Amygdala (tissue), 56 donors: ENCODE data around the gene LITAFD.

Source experiments
- DNase-seq, 56 donors: peaks; one replicate each; lab custom pipeline; 2025; lab: John Stamatoyannopoulos, UW

Gene LITAFD

DNA sequence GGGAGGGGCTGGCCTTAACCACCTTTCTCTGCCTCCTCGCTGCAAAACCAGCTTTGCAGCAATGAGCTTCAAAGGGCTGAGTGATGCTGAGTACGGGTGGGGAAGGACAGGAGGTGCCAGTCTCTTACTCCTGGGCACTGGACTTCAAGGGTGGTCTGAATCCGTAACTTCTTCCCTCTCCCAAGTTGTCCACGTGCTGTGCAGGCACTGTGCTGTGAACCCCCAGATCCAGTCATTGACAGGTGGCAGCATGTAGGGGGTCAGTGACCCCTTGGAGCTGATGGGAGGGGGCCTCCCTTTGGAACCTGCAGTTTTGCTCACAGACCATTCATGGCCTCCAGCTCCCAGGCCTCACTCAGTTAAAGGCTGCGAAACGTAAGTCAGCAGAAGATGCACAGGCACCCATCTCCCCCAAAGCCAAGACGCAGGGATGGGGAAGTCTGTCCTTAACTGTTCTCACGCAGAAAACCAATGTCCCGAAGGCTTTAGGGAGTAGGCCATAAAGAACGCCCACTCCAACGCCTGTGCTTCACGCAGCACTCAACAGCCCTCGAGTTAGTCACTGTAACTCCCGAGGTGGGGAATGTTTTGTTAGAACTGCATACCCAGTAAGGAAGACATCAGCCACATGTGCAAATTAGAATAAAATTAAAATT, 7.9 kb downstream of the LITAFD start:
- peak in 3 of 56 donors; percentile 9 to 32 (median 9) for DNase-seq

DNA sequence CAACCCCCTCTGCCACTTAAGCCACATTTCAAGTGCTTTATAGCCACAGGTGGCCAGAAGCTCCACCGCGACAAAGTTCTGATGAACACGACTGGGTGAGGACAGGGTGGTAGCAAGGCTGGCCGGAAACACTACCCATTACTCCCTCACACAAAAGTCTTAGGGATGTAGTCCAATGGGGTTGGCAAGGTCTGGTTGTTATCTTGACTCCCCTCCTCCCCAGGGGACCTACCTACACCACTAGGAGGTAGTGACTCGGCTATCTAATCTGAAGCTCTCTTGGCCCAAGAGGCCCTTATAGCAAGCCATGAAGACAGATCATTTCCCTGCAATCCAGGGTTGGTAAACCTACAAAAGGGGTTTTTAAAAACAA, 8.4 kb downstream of the LITAFD start:
- DNase-seq = no peak

DNA sequence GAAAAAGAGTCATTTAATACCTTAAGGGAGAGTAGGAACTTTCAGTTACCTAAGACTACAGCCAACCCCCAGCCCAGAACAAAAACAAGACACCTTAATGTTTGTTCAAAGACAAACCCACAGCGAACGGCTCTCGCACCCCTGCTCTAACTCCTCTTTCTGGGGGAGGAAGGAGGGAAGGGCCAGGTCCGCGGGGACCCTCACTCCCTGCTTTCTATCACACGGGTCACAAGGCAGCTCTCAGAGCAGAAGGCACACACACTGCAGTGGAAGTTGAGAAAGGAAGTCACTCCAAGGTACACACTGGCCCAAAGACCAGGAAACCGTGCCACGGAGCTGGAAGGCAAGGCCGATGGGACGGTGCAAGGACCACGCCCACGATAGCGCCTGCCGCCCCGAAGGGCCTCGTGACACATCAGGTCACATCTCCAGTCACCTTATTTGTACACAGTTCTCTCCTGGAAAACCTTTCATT, 10.0 kb downstream of the LITAFD start:
- DNase-seq = no peak

DNA sequence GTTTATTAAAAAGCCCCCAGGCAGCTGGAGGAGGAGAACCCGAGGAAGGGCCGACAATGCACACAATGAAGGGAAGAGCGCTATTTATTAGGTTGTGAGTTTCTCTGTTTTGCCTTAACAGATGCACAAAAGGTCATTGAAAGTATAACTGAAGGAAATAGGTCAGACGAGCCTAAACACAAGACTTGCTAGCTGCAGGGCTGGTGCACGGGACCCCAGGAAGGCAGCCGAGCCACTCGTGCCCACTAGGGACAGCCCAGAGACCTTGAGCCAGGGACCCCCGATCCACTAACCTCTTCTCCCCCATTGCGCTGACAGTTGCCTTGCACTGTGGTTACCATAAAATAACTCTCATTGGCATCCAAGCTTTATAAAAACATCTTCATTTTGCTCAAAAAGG, 11.3 kb downstream of the LITAFD start:
- DNase-seq = no peak

DNA sequence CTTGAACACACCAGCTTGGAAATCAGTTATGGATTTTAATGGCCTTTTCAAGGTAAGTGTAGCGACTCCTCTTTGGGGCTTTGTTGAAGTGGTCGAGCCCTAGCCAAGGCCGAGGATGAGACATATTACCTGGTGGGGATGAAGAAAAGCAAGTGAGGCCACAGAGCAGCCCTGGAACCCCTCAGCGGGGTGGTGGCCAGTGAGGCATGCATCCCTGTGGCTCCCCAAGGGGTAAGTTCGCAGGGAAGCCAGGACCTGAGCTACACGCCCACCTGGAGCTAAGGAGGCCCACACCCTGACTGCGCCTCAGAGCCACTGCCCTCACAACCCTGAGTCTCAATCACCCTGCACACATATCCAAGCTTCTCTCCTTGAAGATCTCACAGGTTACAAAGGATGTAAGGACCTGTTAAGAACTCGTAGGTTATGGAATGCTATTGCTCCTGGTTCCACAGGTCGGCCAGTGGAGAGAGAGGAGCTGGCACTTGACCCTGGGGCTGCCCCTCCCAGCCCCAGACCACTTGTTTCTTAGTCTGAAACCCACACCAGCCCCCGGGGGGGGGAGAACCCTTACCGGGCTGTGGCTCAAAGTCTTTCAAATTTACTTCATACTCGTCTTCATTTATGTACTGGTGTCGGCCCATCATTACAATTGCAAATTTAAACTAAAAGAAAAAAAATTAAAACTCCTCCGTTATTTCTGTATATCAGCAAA, 12.0 kb downstream of the LITAFD start:
- no peak for DNase-seq

DNA sequence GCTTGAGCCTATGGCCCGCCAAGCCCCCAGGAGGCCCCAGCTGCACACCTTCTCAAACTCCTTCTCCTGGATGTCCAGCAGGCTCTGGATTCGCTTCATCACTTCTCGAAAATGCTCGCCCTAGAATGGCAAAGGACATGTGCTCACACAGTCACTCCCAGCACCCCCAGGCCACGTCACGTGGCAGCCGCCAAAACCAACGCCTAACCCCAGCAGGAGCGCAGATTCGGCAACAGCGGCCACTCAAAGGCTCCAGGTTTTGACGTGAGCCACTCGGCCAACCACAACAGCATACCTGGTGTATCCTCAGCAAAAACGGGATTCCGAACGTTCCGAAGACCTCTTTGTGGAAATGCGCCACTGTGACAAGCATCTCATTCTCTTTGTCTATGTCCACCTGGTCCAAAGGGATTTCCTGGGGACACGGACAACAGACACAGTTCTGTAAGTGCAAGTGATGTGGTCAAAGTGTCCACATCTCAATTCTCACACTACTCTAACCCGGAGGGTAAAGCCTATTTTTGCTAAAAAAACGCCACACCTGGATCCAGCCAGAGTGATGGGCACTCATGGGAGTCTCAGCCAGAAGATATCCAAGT, 12.7 kb downstream of the LITAFD start:
- DNase-seq = no peak

DNA sequence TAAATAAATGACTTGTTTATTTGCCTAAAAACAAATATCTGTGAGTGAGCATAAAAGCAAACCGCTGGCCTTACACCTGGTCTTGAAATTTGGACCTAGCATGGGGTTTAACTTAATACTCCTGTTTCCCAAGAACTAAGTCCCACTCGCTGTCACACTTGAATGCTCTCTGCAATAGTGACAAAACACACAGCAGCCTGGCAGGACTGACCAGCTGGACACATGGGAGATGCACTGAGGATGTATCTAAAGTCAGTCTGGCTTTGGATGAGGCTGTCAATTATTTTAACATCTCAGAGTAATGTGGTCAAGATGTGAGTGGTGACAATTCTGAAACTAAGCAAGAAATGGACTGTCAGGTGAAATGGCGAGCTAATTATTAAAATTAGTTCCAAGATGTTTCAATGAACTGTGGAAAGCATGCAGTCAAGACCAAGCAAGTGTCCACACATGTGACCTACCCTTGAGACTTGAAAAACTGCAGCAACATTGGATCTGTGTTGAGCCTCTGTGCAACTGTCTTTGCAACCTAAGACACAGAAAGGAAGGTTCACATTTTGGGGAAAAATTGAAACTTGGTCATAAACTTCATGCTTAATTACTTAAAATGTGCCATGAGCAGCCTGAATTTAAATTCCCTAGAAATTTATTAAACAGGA, 16.6 kb downstream of the LITAFD start:
- no peak for DNase-seq

DNA sequence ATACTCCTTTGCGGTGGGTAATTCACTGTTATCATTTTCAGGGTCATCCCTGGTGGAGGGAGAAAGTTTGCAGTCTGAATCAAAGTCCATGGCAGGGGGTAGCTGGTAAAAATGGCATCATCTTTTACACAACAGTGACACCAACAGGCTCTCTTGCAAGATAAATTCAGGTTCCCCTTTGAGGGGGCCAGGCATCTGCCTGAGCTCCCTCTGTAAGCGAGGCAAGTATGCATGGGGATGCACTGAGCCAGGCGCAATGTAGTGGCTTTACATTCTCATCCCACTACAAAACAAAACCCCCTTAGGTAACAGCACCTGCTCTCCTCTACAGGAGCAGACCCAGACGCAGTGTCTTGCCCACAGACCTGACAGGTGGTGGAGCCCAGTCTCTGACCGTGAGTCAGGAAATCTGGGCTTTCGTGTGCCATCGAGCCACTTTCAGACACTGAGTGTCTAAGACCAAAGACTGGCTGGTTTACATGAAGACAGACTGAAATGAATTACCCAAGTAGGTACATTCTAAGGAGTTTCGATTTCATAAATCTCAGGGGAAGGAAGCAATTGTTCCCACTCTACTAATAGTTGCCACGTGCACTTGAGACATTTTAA, 17.7 kb downstream of the LITAFD start:
- no peak for DNase-seq

DNA sequence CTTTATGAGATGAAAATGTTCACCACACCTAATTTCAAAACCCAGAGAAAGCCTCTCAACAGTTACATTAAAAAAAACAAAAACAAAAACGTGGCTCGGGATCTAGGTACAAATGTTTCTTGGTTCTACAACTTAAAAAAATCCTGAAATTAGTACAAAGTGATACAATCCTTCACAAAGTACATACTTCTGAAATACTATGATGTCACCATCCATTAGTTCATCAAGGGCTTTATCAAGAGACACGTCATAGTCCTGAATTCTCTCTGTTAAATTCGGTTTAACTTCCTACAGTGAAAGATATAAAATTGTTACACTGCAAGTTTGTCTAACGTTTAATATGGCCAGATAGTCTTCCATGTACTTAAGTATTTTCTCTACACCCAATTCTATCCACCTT, 18.2 kb downstream of the LITAFD start:
- DNase-seq = no peak

DNA sequence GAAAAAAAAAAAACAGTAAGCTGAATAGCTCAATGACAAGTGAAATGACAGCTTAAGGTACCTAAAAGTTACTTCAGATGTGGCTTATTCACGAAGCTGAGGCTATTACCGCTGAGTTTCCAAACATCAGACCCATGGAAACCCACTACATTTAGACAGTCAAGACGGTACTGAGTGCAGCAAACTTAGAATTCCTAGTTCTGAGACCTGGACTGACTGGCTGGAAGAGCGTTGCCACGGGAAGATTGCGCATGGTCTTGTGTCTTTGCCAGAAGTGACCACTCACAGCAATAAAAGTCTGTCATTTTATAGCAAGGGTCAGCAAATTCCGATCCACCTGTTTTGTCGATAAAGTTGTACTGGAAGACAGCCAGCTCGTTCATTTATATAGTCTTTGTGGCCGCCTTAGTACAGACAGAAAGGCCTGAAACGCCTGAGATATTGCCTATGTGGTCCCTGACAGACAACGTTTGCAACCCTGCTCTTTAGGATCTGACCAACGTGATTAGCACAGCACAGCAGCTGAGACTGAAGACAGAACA, 19.2 kb downstream of the LITAFD start:
- no peak for DNase-seq

DNA sequence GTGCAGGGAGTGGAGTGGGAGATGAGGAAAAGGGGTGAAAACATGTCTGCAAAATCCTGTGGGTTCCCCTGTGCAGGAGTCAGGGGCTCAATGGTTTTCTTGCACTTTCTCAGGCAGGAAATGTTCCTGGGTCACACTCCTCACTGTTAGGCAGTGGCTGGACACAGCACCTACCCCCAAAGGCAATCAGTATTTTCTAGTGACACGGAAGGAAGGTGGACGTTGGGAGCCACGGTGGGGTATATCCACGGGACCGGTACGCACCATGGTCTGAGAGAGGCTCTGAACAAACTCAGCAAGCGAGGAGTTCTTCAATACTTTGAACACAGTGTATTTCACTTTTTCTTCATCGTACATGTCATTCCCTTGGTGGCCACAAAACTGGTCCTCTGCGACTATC, 20.9 kb downstream of the LITAFD start:
- DNase-seq = no peak

DNA sequence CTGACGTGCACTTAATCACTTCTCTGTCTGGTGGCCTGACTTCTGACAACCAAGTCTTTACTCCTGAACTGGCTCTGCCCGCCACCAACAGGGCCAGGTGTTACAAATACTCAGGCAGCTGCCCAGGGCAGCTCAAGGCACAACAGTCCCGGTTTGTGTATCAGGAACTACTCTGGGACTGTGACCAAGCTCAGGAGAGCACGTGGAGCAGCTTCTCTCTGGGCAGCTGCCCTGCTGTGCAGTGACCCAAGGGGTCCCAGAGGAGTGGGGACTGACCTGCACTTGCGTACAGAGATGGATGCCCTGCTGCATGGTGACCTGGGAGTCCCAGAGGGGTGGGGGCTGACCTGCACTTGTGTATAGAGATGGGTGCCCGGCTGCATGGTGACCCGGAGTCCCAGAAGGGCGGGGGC, 21.9 kb downstream of the LITAFD start:
- DNase-seq = no peak

DNA sequence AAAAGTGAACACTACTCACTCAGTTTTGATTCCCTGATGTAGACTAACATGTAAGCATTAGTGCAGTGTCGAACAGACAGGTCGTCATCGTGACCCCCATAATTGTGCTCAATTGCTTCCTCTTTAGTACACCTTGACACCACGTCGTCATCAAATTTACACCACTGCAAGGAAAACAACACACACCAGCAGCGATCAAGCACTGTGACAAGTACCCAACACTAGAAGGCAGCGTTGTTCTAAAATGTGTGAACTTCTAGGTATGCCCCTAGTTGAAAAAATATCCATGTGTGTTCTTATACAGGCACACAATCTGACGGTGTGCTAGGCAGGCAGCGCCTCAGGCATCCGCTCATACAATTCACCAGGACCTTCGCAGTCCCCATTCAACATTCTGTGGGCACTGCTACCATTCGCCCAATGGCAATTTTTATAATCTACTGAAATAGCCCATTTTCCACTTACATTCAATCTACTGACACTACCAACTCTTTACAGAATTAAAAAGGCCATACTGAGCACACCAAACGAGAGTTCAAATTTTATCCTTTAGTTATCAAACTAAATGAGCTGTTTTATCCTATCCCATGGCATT, 23.1 kb downstream of the LITAFD start:
- no peak for DNase-seq

DNA sequence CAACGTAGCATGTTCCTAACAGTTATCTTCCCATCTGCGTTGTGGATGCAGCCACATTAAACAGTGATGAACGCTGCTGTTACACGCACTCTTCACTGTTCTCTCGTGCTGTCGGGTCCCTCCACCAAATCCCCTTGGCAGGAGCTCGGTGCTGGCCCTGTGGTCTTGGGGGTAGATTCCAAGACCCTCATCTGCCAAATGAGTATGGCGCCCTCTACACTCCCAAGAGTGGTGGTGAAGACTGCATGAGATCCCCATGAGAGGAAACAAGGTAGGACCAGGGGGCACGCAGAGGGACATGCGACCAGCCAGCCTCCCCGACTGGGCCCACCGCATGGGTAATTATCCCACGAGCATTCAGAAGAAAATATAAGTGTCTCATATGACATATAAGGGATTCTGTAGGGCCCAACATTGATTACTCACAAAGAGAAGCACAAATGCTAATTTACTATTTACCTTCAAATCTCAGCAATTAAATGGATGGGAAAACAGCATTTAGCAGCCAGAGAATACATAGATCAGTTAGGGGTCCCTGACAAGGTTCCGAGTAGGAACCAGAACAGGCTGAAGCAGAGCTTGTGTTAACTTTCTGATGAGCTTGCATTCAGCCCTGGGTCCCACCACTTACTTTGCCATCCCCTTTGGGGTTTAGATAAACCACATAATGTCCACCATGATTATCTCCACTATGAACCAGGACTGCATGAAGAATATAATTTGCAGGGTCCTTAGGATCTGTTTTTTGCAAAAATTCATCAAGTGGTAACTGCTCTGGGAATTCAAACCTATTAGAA, 23.8 kb downstream of the LITAFD start:
- no peak for DNase-seq

DNA sequence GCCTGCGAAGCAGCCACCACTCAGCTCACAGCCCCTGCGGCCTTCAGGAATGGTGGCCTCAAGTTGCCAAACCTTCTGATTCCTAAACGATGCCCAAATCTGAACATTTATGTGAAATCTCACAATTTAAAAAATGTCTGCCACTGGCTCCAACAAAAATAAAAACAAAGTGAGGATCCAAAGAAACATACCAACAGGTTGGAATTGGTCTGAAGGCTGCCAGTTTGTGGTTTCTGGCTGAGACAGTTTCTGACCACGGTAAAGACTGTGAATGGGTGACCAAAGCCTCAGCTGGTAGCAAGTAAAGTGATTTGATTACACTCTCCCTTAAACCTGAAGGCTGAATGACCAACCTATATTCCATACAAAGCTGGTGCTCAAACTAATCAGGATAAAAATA, 24.9 kb downstream of the LITAFD start:
- DNase-seq = no peak

DNA sequence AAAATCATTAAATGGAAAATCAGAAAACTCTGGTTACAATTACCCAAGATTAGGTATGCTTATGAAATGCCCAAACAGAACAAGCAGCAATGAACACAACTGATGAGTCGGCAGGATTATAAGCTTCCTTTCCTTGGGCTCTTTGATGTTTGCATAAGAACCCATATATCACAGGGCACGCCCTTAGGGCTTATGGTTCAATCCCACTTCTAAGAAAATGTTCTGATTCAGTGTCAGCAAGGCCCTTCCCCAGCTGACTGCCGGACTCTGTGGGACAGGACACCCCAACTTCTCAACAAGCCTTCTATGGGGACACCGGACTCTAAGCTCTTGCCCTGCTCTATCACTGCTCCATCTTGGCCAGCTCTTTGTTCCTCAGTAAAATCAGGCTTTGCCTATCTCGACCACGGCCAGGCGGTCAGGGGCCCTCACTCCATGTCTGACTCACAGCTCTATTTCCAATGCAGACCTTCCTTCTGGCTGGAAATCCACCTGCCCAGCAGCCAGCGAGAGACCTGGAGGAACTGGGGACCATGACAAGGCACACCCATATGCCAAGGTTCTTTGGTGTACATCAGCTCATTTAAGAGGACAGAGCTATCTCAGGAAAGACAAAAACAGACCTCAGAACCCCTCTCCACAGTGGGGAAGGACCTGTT, 26.8 kb downstream of the LITAFD start:
- DNase-seq = no peak

DNA sequence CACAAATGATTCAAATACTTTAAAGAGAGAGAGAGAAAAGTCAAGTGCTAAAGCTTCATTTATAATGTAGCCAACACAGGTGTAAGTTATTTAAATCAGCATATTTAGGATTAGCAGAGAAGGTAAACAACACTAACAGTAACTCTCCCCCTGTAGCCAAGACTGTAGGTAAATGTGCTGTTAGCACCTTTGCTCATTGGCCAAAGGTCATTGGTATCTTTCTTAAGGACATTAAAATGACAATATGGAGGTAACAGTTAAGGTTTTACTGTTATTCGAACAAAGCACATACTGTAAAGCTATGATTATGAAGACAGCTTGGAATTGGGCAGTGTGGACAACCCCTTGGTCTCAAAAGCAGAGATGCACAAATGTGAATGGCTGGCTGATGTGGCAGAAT, 28.7 kb downstream of the LITAFD start:
- DNase-seq = no peak

DNA sequence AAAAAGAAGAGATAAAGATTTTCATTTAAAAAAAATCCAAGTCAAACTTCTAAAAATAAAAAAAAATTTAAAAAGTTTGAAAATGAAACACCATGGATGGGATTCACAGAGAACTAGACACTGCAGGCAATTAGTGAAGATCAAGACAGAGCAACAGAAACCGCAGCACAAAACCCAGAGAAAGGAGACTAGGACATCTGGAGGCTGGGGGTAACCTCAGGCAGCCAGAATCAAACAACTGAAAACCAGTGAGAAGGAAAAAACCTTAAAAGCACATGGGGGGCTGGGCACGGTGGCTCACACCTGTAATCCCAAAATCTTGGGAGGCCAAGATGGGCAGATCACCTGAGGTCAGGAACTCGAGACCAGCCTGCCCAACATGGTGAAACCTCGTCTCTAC, 30.6 kb downstream of the LITAFD start:
- no peak for DNase-seq

DNA sequence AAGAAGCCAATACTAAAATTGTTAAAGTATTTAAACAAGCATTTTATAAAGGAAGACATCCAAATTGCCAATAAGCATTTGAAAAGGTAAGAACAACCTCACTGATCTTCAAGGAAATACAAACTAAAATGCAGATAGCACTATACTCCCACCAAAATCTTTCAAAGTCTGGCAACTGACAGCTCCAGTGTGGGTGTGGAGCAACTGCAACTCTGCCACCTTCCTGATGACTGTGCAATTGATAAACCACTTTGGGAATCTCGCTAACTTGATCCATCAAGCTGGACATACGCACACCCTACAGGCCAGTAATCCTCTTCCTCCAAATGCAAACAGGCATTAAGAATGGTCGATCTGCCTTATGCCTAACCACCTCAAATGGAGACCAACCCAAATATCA, 31.9 kb downstream of the LITAFD start:
- no peak for DNase-seq
